PC-3 (cell line): ENCODE measurements around the gene GOLT1A.

Experiments used
- EZH2 ChIP-seq: fragments of 300-600 bp; sonication (generic); IDR thresholded peaks from one replicate; pipeline ENCODE4 v1.6.1; 2017; ENCODE audit warnings: antibody characterized with exemption, mild to moderate bottlenecking, low read length; ENCODE audit not compliant: unreplicated experiment
- TF ChIP-seq, protein P1 (sequence below): fragments of 300-600 bp; sonication (generic); conservative IDR thresholded peaks from 2 replicates; pipeline ENCODE4 v1.5.1; 2017; ENCODE audit warnings: antibody characterized with exemption, low read depth, mild to moderate bottlenecking, low read length

DNA sequence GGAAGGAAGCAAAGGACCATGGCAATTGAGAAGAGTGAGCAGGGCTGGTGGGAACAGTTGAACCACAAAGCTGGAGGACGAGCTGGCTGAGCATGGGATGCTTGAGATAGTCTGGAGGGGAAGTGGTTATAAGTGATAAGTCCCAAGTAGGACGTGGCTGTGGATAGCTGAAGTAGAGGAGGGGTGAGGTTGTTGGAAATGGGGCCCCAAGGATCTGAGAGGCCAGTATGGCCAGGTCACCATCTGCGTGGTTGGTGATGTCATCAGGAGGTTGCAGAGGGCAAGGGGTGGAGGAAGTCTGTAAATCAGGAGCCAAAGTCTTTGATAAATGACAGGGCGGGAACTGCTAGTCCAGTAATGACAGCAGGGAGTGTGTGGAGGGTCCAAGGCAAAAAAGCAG lies 36.7 kb downstream of the GOLT1A start:
- no peak for TF ChIP-seq EZH2
- TF ChIP-seq, protein P1, sequence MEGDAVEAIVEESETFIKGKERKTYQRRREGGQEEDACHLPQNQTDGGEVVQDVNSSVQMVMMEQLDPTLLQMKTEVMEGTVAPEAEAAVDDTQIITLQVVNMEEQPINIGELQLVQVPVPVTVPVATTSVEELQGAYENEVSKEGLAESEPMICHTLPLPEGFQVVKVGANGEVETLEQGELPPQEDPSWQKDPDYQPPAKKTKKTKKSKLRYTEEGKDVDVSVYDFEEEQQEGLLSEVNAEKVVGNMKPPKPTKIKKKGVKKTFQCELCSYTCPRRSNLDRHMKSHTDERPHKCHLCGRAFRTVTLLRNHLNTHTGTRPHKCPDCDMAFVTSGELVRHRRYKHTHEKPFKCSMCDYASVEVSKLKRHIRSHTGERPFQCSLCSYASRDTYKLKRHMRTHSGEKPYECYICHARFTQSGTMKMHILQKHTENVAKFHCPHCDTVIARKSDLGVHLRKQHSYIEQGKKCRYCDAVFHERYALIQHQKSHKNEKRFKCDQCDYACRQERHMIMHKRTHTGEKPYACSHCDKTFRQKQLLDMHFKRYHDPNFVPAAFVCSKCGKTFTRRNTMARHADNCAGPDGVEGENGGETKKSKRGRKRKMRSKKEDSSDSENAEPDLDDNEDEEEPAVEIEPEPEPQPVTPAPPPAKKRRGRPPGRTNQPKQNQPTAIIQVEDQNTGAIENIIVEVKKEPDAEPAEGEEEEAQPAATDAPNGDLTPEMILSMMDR = no peak
